ENCODE measurements around the gene ZNF816.

GRCh38 chr19:53010494-53010893 lies 47.8 kb upstream of the ZNF816 start:
- TF ChIP-seq CTCF (IDR thresholded peaks at IDR 0.05) (no peak), POLR2A (IDR thresholded peaks at IDR 0.05) (no peak)
